Measurements from ENCODE around the gene RPS15. TPM values are rescaled to one million over a fixed set of nuclear protein-coding genes. Genes with fewer than 3 reads are reported as not detected.

The RPS15 gene
- total RNA-seq, 1 experiment from 2014 or later = 1,862 TPM

DNA sequence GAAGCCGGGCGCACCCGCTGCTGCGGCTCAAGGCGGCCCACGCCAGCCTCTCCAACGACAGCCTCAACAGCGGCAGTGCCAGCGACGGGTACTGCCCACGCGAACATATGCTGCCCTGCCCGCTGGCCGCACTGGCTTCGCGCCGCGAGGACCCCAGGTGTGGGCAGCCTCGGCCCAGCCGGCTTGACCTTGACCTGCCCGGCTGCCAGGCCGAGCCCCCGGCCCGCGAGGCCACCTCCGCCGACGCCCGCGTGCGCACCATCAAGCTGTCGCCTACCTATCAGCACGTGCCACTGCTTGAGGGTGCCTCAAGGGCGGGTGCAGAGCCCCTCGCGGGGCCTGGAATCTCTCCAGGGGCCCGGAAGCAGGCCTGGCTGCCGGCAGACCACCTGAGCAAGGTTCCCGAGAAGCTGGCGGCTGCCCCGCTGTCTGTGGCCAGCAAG lies 27.8 kb downstream of the RPS15 start:
- H3K4me1 ChIP-seq (ENCODE audit: control insufficient read depth in 1 of 2, insufficient read depth in 2 of 2, low read length in 2 of 2) = peaks cover 7 to 25% of the 10 kb centered on the region in 2 experiments
- no peaks in the 10 kb centered on the region for H3K27me3 ChIP-seq (ENCODE audit: insufficient read depth, low read length)
- TF ChIP-seq, protein P1, sequence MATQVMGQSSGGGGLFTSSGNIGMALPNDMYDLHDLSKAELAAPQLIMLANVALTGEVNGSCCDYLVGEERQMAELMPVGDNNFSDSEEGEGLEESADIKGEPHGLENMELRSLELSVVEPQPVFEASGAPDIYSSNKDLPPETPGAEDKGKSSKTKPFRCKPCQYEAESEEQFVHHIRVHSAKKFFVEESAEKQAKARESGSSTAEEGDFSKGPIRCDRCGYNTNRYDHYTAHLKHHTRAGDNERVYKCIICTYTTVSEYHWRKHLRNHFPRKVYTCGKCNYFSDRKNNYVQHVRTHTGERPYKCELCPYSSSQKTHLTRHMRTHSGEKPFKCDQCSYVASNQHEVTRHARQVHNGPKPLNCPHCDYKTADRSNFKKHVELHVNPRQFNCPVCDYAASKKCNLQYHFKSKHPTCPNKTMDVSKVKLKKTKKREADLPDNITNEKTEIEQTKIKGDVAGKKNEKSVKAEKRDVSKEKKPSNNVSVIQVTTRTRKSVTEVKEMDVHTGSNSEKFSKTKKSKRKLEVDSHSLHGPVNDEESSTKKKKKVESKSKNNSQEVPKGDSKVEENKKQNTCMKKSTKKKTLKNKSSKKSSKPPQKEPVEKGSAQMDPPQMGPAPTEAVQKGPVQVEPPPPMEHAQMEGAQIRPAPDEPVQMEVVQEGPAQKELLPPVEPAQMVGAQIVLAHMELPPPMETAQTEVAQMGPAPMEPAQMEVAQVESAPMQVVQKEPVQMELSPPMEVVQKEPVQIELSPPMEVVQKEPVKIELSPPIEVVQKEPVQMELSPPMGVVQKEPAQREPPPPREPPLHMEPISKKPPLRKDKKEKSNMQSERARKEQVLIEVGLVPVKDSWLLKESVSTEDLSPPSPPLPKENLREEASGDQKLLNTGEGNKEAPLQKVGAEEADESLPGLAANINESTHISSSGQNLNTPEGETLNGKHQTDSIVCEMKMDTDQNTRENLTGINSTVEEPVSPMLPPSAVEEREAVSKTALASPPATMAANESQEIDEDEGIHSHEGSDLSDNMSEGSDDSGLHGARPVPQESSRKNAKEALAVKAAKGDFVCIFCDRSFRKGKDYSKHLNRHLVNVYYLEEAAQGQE (IDR thresholded peaks at IDR 0.05; ENCODE audit: low read depth) = no peak
- TF ChIP-seq POLR2A (IDR thresholded peaks at IDR 0.05; ENCODE audit: borderline replicate concordance, extremely low read depth, insufficient read depth, insufficient read length) (no peak), FOSL1 (IDR thresholded peaks at IDR 0.05; ENCODE audit: low read depth) (no peak), JUND (IDR thresholded peaks at IDR 0.05) (no peak)
- intact Hi-C loops (cut with micrococcal nuclease) = no loop called here
- H3K4me2 ChIP-seq (ENCODE audit: low read length) = no peak overlapping the region
- no TSS peak for BruUV-seq (replicated peaks)
- no peaks in the 10 kb centered on the region; a peak in 1 of 4 replicates for H3K36me3 ChIP-seq (ENCODE audit: control insufficient read depth in 1 of 2, insufficient read depth in 2 of 2, low read length in 2 of 2)
- no peak overlapping the region for H3K9ac ChIP-seq (ENCODE audit: low read length)
- ChIA-PET CTCF (interaction anchor here (2.2 kb wide), 1 partner anchor 10 kb away, joined by 9 read pairs; no protein-coding TSS in a partner anchor), POLR2A (interaction anchor here (2.1 kb wide), 1 partner anchor 10 kb away, joined by 6 read pairs; no protein-coding TSS in a partner anchor), RAD21 (ENCODE audit: low non-redundant PET in 1 of 2, low total read pairs in 2 of 2, uncharacterized antibody in 2 of 2, unreplicated experiment in 2 of 2) (interaction anchor here in 1 of 2 experiments (0.7 kb wide), 1 partner anchor 197 kb away, joined by 3 read pairs; no protein-coding TSS in a partner anchor)
- no peak for DNase-seq (ENCODE audit: low read depth, low spot score)
- H4K20me1 ChIP-seq (ENCODE audit: insufficient read depth) = no peaks in the 10 kb centered on the region
- no peak for ATAC-seq
- H3K27ac ChIP-seq (ENCODE audit: low read depth, low read length) = no peak overlapping the region; the same call in 1 of the 2 replicates
- no peaks in the 10 kb centered on the region for H3K9me2 ChIP-seq (ENCODE audit: insufficient read depth)
- no peak overlapping the region for H2AFZ ChIP-seq (ENCODE audit: low read depth, low read length, poor library complexity, severe bottlenecking)
- peaks cover 11% of the 10 kb centered on the region; the same call in 1 of the 2 replicates for H3K79me2 ChIP-seq (ENCODE audit: insufficient read depth, low read length)
- H3K9me3 ChIP-seq (ENCODE audit: control insufficient read depth in 1 of 2, insufficient read depth in 1 of 2, low read depth in 1 of 2, low read length in 2 of 2) = no peaks in the 10 kb centered on the region
- no peak overlapping the region for H3K4me3 ChIP-seq (replicated peaks in 1 of 2; ENCODE audit: low read depth in 1 of 2, low read length in 2 of 2)
